ENCODE data around the gene THOC1. TPM values are rescaled to one million over a fixed set of nuclear protein-coding genes. Genes with fewer than 3 reads are reported as not detected.

THOC1 gene
- total and polyA plus RNA-seq, 2 of the 4 experiments (the other 2 are of a cell fraction) = 13.3 to 15.8 TPM

DNA sequence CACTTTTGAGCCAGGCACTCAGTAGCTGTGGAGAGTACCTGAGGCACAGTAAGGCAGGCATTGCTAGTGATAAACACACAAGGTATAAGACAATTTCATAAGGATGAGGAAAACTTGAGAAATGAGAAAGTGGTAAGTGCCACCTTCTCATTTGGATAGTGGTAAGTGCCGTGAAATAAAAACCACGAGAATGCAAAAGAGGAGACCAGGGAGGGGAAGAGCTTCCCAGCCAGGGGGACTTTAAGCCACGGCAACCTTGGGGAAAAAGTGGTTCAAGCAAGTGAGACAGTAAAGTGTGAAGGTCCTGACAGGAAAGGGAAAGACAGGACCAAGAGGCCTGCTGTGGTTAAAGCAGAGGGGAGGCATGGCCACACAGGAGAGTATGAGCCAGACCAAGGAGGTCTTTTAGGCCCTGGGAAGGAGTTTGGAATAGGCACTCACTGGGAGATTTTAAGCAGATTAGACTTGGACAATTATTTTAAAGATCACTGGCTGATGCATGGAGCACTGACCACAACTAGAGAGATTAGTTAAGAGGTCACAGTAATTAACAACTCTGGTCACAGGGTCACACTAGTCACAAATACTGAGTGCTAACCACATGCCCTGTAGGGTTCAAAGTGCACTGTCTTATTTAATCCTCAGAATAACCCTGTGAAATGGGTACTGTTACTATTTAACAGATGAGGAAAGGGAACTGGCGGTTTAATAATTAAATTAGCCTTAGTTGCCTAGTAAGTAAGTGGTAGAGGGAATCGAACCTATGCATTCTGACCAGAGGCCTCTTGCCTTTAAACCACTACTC lies 50.1 kb downstream of the THOC1 start:
- no peak overlapping the region for H2BK5ac ChIP-seq (ENCODE audit: low read depth, low read length, poor library complexity, severe bottlenecking)
- no peaks in the 10 kb centered on the region for H3K4me1 ChIP-seq (ENCODE audit: control insufficient read depth, insufficient read depth, low read length)
- no peak overlapping the region for H4K5ac ChIP-seq (ENCODE audit: low read depth, low read length)
- no peak overlapping the region for H3K4ac ChIP-seq (ENCODE audit: low read depth, low read length)
- peaks cover 26% of the 10 kb centered on the region for H3K36me3 ChIP-seq (ENCODE audit: control insufficient read depth, insufficient read depth, low read length)
- dilution Hi-C loops (cut with HindIII; ENCODE audit: low sequenced_read_pairs, unreplicated experiment) (no loop called here), in situ Hi-C loops (cut with MboI; ENCODE audit: low sequenced_read_pairs) (no loop called here), intact Hi-C loops (cut with micrococcal nuclease) (no loop called here)
- H3K4me2 ChIP-seq (ENCODE audit: low read depth, low read length) = no peak overlapping the region
- H3K56ac ChIP-seq (ENCODE audit: extremely low read depth, insufficient read depth, low read length) = no peak overlapping the region
- H3K4me3 ChIP-seq (ENCODE audit: insufficient read depth, low read depth, low read length) = no peak overlapping the region
- ATAC-seq (ENCODE audit: low read depth) (no peak), DNase-seq (no peak)
- H3K18ac ChIP-seq (ENCODE audit: low read depth, low read length) = no peak overlapping the region
- H3K9me3 ChIP-seq (ENCODE audit: control insufficient read depth, insufficient read depth, low read length) = no peaks in the 10 kb centered on the region
- H2AK9ac ChIP-seq (replicated peaks; ENCODE audit: low read depth, low read length, poor library complexity) = no peak overlapping the region
- WGBS, 2 experiments (ENCODE audit: extremely low coverage in 2 of 2, insufficient read length in 1 of 2) = 93% methylated on average over 2 of the region's 5 CpGs; no CpG with 5 or more reads in 1 of the 2 experiments
- ChIA-PET CTCF (no interaction called here), POLR2A (ENCODE audit: unreplicated experiment) (no interaction called here)
- no peaks in the 10 kb centered on the region; the same call in 1 of the 2 replicates for H3K9me1 ChIP-seq (ENCODE audit: insufficient read depth, low read length)
- no TSS peak for BruUV-seq (replicated peaks)
- H4K8ac ChIP-seq (ENCODE audit: low read depth in 2 of 2, low read length in 2 of 2) = no peak overlapping the region
- no peak overlapping the region for H2AK5ac ChIP-seq (ENCODE audit: low read depth, low read length)
- H3K23ac ChIP-seq (ENCODE audit: low read depth, low read length) = no peak overlapping the region
- peaks cover 0 to 4% of the 10 kb centered on the region in 2 experiments; a peak in 2 of 4 replicates for H3K79me1 ChIP-seq (ENCODE audit: low read depth in 1 of 2, low read length in 2 of 2)
- no peak overlapping the region for H2BK120ac ChIP-seq (ENCODE audit: low read depth, low read length)
- TF ChIP-seq SMC3 (IDR thresholded peaks at IDR 0.05; ENCODE audit: low read depth, low read length) = no peak
- TF ChIP-seq POLR2A (IDR thresholded peaks at IDR 0.05; ENCODE audit: low read depth, low read length) = no peak
- TF ChIP-seq MXI1 (IDR thresholded peaks at IDR 0.05; ENCODE audit: borderline replicate concordance, low read depth, low read length) = no peak
- no peak for TF ChIP-seq CEBPB (IDR thresholded peaks at IDR 0.05; ENCODE audit: low read depth, low read length)
- TF ChIP-seq, protein P1, sequence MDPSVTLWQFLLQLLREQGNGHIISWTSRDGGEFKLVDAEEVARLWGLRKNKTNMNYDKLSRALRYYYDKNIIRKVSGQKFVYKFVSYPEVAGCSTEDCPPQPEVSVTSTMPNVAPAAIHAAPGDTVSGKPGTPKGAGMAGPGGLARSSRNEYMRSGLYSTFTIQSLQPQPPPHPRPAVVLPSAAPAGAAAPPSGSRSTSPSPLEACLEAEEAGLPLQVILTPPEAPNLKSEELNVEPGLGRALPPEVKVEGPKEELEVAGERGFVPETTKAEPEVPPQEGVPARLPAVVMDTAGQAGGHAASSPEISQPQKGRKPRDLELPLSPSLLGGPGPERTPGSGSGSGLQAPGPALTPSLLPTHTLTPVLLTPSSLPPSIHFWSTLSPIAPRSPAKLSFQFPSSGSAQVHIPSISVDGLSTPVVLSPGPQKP (IDR thresholded peaks at IDR 0.05; ENCODE audit: borderline replicate concordance, low read depth, low read length) = no peak
- TF ChIP-seq, protein P2, sequence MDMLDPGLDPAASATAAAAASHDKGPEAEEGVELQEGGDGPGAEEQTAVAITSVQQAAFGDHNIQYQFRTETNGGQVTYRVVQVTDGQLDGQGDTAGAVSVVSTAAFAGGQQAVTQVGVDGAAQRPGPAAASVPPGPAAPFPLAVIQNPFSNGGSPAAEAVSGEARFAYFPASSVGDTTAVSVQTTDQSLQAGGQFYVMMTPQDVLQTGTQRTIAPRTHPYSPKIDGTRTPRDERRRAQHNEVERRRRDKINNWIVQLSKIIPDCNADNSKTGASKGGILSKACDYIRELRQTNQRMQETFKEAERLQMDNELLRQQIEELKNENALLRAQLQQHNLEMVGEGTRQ (IDR thresholded peaks at IDR 0.05; ENCODE audit: low read depth, low read length) = no peak
- no peak for TF ChIP-seq BHLHE40 (IDR thresholded peaks at IDR 0.05; ENCODE audit: low read depth, low read length)
- no peak for TF ChIP-seq RAD21 (IDR thresholded peaks at IDR 0.05; ENCODE audit: low read length)
- no peak overlapping the region for H2BK15ac ChIP-seq (ENCODE audit: low read depth, low read length)
- no peak overlapping the region for H3K9ac ChIP-seq (ENCODE audit: low read depth, low read length)
- H3K27ac ChIP-seq (ENCODE audit: insufficient read depth, low read length) = no peak overlapping the region
- no peak overlapping the region for H2BK20ac ChIP-seq (ENCODE audit: low read depth, low read length)
- H3K14ac ChIP-seq (replicated peaks; ENCODE audit: low read depth, low read length) = no peak overlapping the region
- no peaks in the 10 kb centered on the region for H3K27me3 ChIP-seq (ENCODE audit: control insufficient read depth, insufficient read depth, low read length)
- no peaks in the 10 kb centered on the region for H4K20me1 ChIP-seq (ENCODE audit: insufficient read depth, low read length)
- no peak overlapping the region for H2AFZ ChIP-seq (replicated peaks; ENCODE audit: low read length, poor library complexity)
- no peak overlapping the region for H4K91ac ChIP-seq (ENCODE audit: insufficient read depth, low read depth, low read length)
